ENCODE results near the gene APOL4. TPM values are rescaled to one million over a fixed set of nuclear protein-coding genes. Genes with fewer than 3 reads are reported as not detected.
"Not testable (repeated sequence)": the region's sequence is repeated elsewhere in the genome, so short reads cannot be mapped to it uniquely, and the experiment has no call there.

APOL4 gene
- total and polyA plus RNA-seq, 12 donors, result 1.2 to 10.0 (median 3.6) TPM; not detected in 1

DNA sequence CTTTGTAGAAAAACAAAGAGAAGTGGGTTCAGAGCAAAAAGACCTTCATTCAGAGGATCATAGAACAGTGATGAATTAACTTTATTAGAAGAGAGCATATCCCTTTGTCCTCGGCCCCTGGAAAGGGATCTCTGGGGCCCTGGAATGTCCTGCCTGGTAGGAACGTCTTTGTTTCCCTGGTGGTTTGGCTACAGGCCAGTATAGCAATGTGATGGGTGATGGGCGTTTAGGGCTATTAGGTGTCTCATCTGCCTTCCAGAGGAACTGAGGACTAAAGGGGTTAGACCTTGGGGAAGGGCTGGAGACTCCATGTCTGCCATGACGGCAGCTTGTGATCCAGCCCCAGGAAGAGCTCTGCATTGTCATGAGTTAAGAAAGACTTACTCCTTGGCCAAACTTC, 9.1 kb downstream of the APOL4 start:
- H3K27me3 ChIP-seq, result no peaks in the 10 kb centered on the region
- peak in 1 of 7 donors; percentile 44 for DNase-seq
- H3K4me3 ChIP-seq, result no peak overlapping the region
- TF ChIP-seq, protein P1, sequence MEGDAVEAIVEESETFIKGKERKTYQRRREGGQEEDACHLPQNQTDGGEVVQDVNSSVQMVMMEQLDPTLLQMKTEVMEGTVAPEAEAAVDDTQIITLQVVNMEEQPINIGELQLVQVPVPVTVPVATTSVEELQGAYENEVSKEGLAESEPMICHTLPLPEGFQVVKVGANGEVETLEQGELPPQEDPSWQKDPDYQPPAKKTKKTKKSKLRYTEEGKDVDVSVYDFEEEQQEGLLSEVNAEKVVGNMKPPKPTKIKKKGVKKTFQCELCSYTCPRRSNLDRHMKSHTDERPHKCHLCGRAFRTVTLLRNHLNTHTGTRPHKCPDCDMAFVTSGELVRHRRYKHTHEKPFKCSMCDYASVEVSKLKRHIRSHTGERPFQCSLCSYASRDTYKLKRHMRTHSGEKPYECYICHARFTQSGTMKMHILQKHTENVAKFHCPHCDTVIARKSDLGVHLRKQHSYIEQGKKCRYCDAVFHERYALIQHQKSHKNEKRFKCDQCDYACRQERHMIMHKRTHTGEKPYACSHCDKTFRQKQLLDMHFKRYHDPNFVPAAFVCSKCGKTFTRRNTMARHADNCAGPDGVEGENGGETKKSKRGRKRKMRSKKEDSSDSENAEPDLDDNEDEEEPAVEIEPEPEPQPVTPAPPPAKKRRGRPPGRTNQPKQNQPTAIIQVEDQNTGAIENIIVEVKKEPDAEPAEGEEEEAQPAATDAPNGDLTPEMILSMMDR (IDR thresholded peaks at IDR 0.05), result no peak
- TF ChIP-seq POLR2A (IDR thresholded peaks at IDR 0.05), result no peak
- intact Hi-C loops (cut with DNase I), result loop anchor here (10.0 kb wide), 2 partner anchors 92 to 292 kb away; partner anchors contain the start of gene TXN2 (in 1 of the 2)
- WGBS, 4 donors, result 49 to 72% (median 55%) methylated on average over 4 of the region's 4 CpGs
- no peaks in the 10 kb centered on the region for H3K9me3 ChIP-seq (replicated peaks in 1 of 3)
- H3K27ac ChIP-seq, result no peak overlapping the region
- H3K36me3 ChIP-seq (replicated peaks in 1 of 2), result no peaks in the 10 kb centered on the region
- peaks cover under 1 to 26% of the 10 kb centered on the region in 2 donors for H3K4me1 ChIP-seq (replicated peaks in 1 of 2)

DNA sequence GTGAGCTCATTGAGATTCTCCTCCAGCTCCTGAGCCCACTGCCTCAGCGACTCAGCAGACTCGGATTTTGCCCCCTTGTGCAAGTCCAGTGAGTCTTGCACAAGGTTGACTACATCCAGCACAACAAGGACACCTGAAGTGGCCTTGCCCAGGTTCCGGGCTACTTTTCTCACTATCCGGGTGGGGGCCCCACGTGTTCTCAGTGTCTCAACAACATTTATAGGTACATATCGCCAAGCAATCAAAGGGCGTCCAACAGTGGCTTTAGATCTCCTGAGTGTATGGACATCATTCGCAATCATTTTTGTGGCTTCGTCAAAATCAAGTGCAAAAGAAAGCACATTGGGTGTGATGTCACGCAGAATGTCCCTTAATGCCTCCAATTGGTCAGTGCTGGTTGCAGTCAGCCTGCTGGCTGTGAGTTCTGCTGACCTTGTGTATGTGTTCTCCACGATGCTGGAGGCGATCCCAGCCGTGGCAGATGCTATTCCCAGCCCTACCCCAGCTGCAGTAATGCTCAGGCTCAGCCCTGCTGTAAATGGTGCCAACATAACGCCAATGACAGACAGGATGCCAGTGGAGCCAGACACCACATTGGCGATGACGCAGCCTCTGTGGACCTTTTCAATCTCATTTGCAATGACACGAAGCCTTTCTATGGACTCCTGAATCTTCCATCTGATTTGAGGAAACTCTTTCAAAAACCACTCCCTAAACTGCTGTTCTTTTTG, 10.3 kb downstream of the APOL4 start:
- Histone ChIP-seq H3K4me3 (no peak overlapping the region), H3K9me3 (replicated peaks in 1 of 3) (no peaks in the 10 kb centered on the region), H3K36me3 (replicated peaks in 1 of 2) (no peaks in the 10 kb centered on the region), H3K27me3 (no peaks in the 10 kb centered on the region), H3K4me1 (replicated peaks in 1 of 2) (peaks cover 0 to 14% of the 10 kb centered on the region in 2 donors), H3K27ac (peak overlapping the region in 1 of 5 donors; percentile 25)
- intact Hi-C loops (cut with DNase I), result loop anchor here (10.0 kb wide), 2 partner anchors 94 to 294 kb away; partner anchors contain the start of gene TXN2 (in 1 of the 2)
- 52 to 64% (median 56%) methylated on average over 11 to 17 of the region's 17 CpGs for WGBS, 4 donors
- peak; percentile 74 to 92 (median 86) for DNase-seq
- TF ChIP-seq, protein P1 (IDR thresholded peaks at IDR 0.05), result no peak
- TF ChIP-seq POLR2A (IDR thresholded peaks at IDR 0.05), result no peak

DNA sequence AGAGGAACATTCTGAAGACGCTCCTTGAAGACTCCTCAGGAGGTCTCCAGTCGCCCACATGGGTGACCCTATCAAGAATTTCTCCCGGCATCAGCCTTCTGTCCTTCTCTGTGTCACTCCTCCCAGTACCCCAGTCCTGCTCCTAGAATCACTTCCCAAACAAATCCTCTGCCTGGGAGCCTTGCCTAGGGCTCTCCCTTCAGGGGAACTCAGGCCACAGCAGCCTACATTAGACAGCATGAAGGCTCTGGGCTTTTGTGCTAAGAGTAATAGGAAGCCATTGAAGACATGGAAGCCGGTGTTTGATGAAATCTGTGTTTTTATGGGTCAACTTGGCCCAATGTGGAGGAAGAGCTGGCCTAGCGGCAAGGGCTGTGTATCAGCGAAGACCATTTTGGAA, 13.7 kb downstream of the APOL4 start:
- WGBS, 4 donors, result 92 to 98% (median 97%) methylated on average over 3 of the region's 6 CpGs

DNA sequence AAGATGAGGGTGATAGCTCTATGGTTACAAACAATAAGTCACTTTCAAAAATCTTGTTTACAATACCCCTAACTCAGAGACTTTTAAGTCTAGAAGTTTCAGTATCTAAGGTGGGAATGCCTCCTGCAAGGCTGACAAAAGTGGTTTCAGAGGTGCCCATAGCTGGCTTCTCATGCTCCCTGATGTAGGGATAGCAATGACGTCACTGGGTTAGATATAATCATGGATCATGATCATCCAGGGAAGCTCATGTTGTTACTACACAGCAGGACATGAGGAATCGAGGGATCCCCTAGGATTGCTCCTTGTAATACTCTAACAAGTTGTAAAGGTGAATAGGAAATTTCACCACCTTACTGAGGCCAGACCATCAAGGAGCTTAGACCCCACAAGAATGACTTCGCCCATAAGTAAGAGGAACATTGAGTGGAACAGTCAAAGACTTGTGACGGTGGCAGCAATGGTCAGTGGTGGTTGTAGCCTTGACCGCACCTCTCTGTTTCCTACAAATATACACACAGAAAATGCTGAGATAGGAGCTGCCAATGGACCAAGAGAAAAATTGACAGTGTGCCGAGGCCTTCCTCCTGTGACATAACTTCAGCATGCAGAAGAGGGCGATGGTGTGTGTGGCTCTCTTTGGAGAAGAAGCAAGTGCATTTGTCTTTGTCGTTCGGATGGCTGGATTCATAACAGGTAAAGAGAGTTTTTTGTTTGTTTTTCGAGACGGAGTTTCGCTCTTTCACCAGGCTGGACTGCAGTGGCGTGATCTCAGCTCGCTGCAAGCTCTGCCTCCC, 15.6 kb downstream of the APOL4 start:
- H3K27ac ChIP-seq, result no peak overlapping the region
- H3K27me3 ChIP-seq, result no peaks in the 10 kb centered on the region
- WGBS, 4 donors, result 80 to 92% (median 88%) methylated on average over 14 of the region's 14 CpGs
- intact Hi-C loops (cut with DNase I), result no loop called here
- no peak overlapping the region for H3K4me3 ChIP-seq
- no peaks in the 10 kb centered on the region for H3K36me3 ChIP-seq (replicated peaks in 1 of 2)
- no peaks in the 10 kb centered on the region for H3K4me1 ChIP-seq (replicated peaks in 1 of 2)
- DNase-seq, result no peak
- no peaks in the 10 kb centered on the region for H3K9me3 ChIP-seq (replicated peaks in 1 of 3)
- TF ChIP-seq, protein P1 (IDR thresholded peaks at IDR 0.05), result no peak
- no peak for TF ChIP-seq POLR2A (IDR thresholded peaks at IDR 0.05)

More for the DNA sequence above, 13.7 kb downstream of the APOL4 start:
- intact Hi-C loops (cut with DNase I); H3K9me3 ChIP-seq (replicated peaks in 1 of 3); H3K27ac ChIP-seq; H3K36me3 ChIP-seq (replicated peaks in 1 of 2); H3K4me3 ChIP-seq; H3K27me3 ChIP-seq; H3K4me1 ChIP-seq (replicated peaks in 1 of 2); DNase-seq: not testable (repeated sequence)
